Measurements from ENCODE around the gene OR52E2.

DNA sequence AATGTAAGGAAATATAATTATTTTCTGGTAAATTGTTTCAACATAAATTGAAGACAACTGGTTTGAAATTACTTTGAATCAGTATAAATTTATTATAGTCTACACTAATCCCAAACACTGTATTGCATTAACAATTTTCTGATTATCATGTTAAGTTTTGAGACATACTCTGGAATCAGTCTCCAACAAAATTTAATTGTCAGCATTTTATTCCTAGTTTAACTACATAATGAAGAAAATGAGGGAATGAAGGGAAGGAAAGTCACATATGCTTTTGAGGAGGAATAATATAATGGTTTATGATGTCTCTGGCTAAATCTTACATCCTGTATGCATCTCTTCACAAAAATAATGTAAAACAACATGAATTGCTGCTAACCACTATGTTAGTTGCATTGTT is 24.2 kb upstream of the OR52E2 start:
- TF ChIP-seq, protein P1, sequence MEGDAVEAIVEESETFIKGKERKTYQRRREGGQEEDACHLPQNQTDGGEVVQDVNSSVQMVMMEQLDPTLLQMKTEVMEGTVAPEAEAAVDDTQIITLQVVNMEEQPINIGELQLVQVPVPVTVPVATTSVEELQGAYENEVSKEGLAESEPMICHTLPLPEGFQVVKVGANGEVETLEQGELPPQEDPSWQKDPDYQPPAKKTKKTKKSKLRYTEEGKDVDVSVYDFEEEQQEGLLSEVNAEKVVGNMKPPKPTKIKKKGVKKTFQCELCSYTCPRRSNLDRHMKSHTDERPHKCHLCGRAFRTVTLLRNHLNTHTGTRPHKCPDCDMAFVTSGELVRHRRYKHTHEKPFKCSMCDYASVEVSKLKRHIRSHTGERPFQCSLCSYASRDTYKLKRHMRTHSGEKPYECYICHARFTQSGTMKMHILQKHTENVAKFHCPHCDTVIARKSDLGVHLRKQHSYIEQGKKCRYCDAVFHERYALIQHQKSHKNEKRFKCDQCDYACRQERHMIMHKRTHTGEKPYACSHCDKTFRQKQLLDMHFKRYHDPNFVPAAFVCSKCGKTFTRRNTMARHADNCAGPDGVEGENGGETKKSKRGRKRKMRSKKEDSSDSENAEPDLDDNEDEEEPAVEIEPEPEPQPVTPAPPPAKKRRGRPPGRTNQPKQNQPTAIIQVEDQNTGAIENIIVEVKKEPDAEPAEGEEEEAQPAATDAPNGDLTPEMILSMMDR (IDR thresholded peaks at IDR 0.05; ENCODE audit: extremely low read depth in 1 of 2, insufficient read depth in 1 of 2, low read depth in 1 of 2, low read length in 2 of 2) = no peak
- no peak for TF ChIP-seq EZH2 (IDR thresholded peaks at IDR 0.05; ENCODE audit: borderline replicate concordance, low read depth, low read length, severe bottlenecking)
